Measurements from ENCODE around the gene CEP68. TPM values are rescaled to one million over a fixed set of nuclear protein-coding genes. Genes with fewer than 3 reads are reported as not detected.
"Not testable (repeated sequence)": the region's sequence is repeated elsewhere in the genome, so short reads cannot be mapped to it uniquely, and the experiment has no call there.

CEP68 gene
- total and polyA plus RNA-seq, 4 experiments from 2014 or later = 19.9 to 59.9 (median 43.0) TPM

DNA sequence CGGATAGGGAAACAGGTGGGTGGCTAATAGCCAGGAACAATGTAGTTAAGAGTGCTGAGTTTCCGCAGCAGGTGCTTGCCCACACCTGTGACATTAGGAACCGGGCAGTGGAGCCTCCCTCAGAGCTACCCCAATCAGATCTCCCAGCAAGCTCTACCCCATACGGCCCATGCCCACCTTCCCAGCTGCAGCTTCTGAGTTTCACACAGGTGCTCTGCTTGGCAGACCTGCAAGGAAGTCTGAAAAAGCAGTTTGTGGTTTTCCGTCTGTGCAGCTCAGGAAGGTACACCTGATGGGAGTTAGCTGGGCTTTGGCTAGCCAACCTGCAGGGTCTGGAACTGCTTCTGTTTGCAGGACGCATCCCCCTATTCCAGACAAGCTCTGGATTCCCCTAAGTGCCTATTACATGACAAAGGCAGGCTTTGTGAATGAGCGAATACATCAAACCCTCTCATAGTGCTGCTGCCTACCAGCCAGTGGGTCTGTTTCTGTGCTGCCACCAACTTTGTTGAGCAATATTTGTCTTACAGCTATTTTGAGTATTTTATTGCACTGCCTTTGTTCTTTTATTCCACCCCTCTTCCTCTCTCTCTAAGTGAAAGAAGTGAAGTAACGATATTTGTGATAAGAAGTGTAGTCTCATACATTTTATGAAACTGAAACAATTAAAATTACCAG is 24.7 kb upstream of the CEP68 start:
- ChIA-PET POLR2A (ENCODE audit: partially characterized antibody) (interaction anchor here (1.0 to 2.5 kb wide), 4 partner anchors 25 to 113 kb away, joined by 3 to 11 read pairs (median 9); partner anchors contain the start of genes CEP68 and SLC1A4), CTCF (ENCODE audit: partially characterized antibody) (interaction anchor here (1.2 to 6.9 kb wide), 6 partner anchors 9 to 424 kb away, joined by 4 to 62 read pairs (median 5); partner anchors contain the start of gene CEP68)
- intact Hi-C loops (cut with micrococcal nuclease) = loop anchor here (2.0 kb wide), 2 partner anchors 43 to 115 kb away; partner anchors contain the start of gene SLC1A4
- Mint-ChIP-seq H3K36me3 (no peaks in the 10 kb centered on the region), H3K9me3 (no peaks in the 10 kb centered on the region), H3K4me1 (peaks cover 23 to 26% (median 24%) of the 10 kb centered on the region in 4 donors), H3K27me3 (no peaks in the 10 kb centered on the region), H3K4me3 (peak overlapping the region; percentile 39 to 75 (median 65)), H3K27ac (peak overlapping the region; percentile 33 to 92 (median 73))
- H3K4me1 ChIP-seq (ENCODE audit: insufficient read depth, low read length) = peaks cover 30% of the 10 kb centered on the region
- H3K27me3 ChIP-seq (ENCODE audit: insufficient read depth, low read length) = no peaks in the 10 kb centered on the region
- peak in 1 of 5 donors; percentile 10 for DNase-seq
- no peaks in the 10 kb centered on the region for H3K36me3 ChIP-seq (ENCODE audit: insufficient read depth, low read length)
- H3K4me3 ChIP-seq (ENCODE audit: low read length in 2 of 2) = peak overlapping the region in 1 of 2 donors; percentile 13
- no peaks in the 10 kb centered on the region for H3K9me3 ChIP-seq (ENCODE audit: control insufficient read depth in 1 of 2, low read length in 2 of 2)
- peak overlapping the region; percentile 49 for H3K27ac ChIP-seq (ENCODE audit: low read depth, low read length)

DNA sequence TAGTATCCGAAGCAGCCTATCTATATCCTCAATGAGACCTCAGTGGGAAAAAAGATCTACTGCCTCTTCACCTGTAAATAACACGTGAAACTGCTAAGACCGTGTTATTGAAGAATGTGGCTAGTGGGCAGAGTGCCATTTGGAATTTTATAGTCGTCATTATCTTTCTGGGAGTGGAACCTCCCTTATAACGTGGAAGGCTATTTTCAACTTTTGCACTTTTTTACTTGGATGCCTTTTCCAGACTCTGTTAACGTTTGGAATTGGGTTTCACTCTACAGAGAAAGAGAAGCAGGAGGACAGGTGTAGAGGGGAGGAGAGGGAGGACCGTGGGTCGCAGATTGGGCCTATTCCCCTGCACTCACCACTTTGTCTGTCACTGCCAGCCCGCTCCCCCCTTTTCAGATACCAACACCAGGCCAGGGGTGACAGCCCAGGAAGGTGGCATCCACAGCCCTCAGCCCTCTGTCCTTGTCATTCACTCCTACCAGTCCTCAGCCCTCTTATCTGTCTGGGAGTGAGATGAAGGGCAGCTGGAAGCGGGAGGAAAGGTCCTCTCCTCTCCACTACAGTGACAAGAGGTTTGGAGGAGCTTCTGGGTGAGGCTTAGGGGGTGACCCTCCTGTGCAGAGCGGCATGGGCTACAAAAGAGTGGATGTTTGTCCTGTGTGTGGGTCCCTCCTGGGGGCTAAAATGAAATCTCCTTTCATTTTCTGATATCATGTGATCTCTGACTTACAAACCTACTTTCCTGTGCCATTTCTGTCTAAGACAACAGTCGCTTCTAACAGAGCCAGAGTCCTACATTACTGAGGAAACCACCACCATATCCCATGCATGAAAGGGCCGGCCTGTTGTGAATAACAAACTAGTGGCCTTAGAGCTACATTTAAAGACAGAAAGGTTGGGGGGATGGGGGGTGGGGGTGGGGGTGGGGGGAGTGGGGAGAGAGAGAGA is 23.9 kb upstream of the CEP68 start:
- Mint-ChIP-seq H3K4me3 (peak overlapping the region; percentile 39 to 75 (median 65)), H3K27ac (peak overlapping the region; percentile 33 to 92 (median 67)), H3K27me3 (no peaks in the 10 kb centered on the region), H3K36me3 (no peaks in the 10 kb centered on the region), H3K4me1 (peaks cover 23 to 26% (median 24%) of the 10 kb centered on the region in 4 donors), H3K9me3 (no peaks in the 10 kb centered on the region)
- peak overlapping the region; percentile 49 for H3K27ac ChIP-seq (ENCODE audit: low read depth, low read length)
- CTCF ChIA-PET (ENCODE audit: partially characterized antibody) = interaction anchor here (1.0 to 6.9 kb wide), 7 partner anchors 8 to 510 kb away, joined by 3 to 62 read pairs (median 5); no protein-coding TSS in a partner anchor
- no peaks in the 10 kb centered on the region for H3K27me3 ChIP-seq (ENCODE audit: insufficient read depth, low read length)
- no peak for DNase-seq
- H3K36me3 ChIP-seq (ENCODE audit: insufficient read depth, low read length) = no peaks in the 10 kb centered on the region
- intact Hi-C loops (cut with micrococcal nuclease) = loop anchor here (2.0 kb wide), 2 partner anchors 43 to 115 kb away; partner anchors contain the start of gene SLC1A4
- H3K4me3 ChIP-seq (ENCODE audit: low read length in 2 of 2) = peak overlapping the region in 1 of 2 donors; percentile 13
- H3K4me1 ChIP-seq (ENCODE audit: insufficient read depth, low read length) = peaks cover 30% of the 10 kb centered on the region
- no peaks in the 10 kb centered on the region for H3K9me3 ChIP-seq (ENCODE audit: control insufficient read depth in 1 of 2, low read length in 2 of 2)
- POLR2A ChIA-PET (ENCODE audit: partially characterized antibody) = interaction anchor here (1.2 to 2.5 kb wide), 4 partner anchors 24 to 114 kb away, joined by 5 to 11 read pairs (median 9); partner anchors contain the start of genes CEP68 and SLC1A4

DNA sequence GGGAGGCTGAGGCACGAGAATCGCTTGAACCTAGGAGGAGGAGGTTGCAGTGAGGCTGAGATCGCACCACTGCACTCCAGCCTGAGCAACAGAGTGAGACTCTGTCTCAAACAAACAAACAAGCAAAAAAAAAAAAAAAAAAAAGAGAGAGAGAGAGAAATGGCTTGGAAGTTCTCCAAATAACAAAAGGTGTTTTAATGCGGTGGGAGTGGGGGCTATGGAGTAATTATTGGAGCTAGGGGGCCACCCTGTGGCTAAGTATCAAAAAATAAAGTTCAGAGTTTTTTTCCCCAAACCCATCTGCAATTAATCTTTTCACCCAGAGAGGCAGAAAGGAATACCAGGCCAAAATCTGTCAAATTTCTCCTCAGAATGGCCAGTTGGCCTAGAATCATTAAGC is 23.0 kb upstream of the CEP68 start:
- intact Hi-C loops (cut with micrococcal nuclease) = loop anchor here (2.0 kb wide), 2 partner anchors 44 to 116 kb away; partner anchors contain the start of gene SLC1A4
- Mint-ChIP-seq H3K9me3 (no peaks in the 10 kb centered on the region), H3K4me1 (peaks cover 23 to 26% (median 24%) of the 10 kb centered on the region in 4 donors), H3K4me3 (no peak overlapping the region), H3K36me3 (peaks cover 0 to 2% of the 10 kb centered on the region in 2 donors), H3K27me3 (no peaks in the 10 kb centered on the region), H3K27ac (no peak overlapping the region)
- Histone ChIP-seq H3K27me3 (ENCODE audit: insufficient read depth, low read length) (no peaks in the 10 kb centered on the region), H3K9me3 (ENCODE audit: control insufficient read depth in 1 of 2, low read length in 2 of 2) (no peaks in the 10 kb centered on the region), H3K4me1 (ENCODE audit: insufficient read depth, low read length) (peaks cover 30% of the 10 kb centered on the region), H3K4me3 (ENCODE audit: low read length in 2 of 2) (no peak overlapping the region), H3K27ac (ENCODE audit: low read depth, low read length) (no peak overlapping the region), H3K36me3 (ENCODE audit: insufficient read depth, low read length) (no peaks in the 10 kb centered on the region)
- POLR2A ChIA-PET (ENCODE audit: partially characterized antibody) = interaction anchor here (1.2 kb wide), 1 partner anchor 115 kb away, joined by 5 read pairs; no protein-coding TSS in a partner anchor
- CTCF ChIA-PET (ENCODE audit: partially characterized antibody) = interaction anchor here (1.0 to 6.9 kb wide), 6 partner anchors 9 to 511 kb away, joined by 3 to 62 read pairs (median 4); no protein-coding TSS in a partner anchor
- peak in 3 of 5 donors; percentile 19 to 26 (median 19) for DNase-seq

DNA sequence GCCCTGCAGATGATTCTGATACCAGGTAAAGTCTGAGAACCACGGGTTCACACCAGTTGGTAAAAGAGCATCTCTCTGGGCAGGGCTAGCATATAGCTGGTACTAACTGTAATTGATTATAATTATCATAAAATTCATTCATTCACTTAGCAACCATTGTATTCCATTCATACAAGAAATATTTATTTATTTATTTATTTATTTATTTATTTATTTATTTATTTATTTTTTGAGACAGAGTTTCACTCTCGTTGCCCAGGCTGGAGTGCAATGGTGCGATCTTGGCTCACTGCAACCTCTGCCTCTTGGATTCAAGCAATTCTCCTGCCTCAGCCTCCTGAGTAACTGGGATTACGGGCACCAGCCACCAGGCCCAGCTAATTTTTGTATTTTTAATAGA is 22.5 kb upstream of the CEP68 start:
- POLR2A ChIA-PET (ENCODE audit: partially characterized antibody) = interaction anchor here (1.2 kb wide), 1 partner anchor 116 kb away, joined by 5 read pairs; no protein-coding TSS in a partner anchor
- not testable (repeated sequence) for DNase-seq

DNA sequence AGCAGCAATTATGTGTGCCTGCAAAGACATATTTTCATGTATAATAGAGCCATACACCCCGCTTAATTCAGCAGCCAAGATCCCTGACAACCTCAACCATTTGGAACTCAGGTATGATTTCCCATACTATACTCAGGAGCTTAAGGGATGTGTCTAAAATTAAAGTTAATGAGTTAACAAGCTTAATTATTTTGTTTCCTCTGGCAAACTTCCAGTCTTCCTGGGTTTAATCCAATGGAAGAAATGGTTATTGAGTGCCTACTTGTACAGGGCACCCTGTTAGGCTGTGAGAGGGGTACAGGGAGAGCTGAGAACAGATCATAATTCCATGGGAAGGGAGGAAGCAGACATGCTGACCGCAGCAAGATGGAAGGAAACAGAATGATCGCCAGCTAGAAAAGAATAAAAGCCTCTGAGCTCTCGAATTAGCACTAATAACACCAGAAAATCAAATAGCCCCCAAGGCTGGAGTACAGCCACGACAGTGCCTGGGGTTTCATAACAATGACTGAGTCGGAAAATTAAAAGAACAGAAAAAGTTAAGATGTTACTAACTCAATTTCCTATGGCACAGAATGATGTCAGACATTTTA is 20.8 kb upstream of the CEP68 start:
- POLR2A ChIA-PET (ENCODE audit: partially characterized antibody) = no interaction called here
- no peak overlapping the region for H3K4me3 Mint-ChIP-seq

More for the DNA sequence above, 22.5 kb upstream of the CEP68 start:
- peaks cover 30% of the 10 kb centered on the region for H3K4me1 ChIP-seq (ENCODE audit: insufficient read depth, low read length)
- H3K36me3 Mint-ChIP-seq; H3K27me3 Mint-ChIP-seq; H3K4me3 Mint-ChIP-seq; H3K27me3 ChIP-seq (ENCODE audit: insufficient read depth, low read length); H3K27ac ChIP-seq (ENCODE audit: low read depth, low read length); H3K27ac Mint-ChIP-seq; H3K36me3 ChIP-seq (ENCODE audit: insufficient read depth, low read length); H3K4me3 ChIP-seq (ENCODE audit: low read length in 2 of 2); H3K9me3 ChIP-seq (ENCODE audit: control insufficient read depth in 1 of 2, low read length in 2 of 2); H3K9me3 Mint-ChIP-seq: not testable (repeated sequence)
- intact Hi-C loops (cut with micrococcal nuclease) = loop anchor here (2.0 kb wide), 2 partner anchors 45 to 117 kb away; partner anchors contain the start of gene SLC1A4
- H3K4me1 Mint-ChIP-seq = peaks cover 23 to 26% (median 24%) of the 10 kb centered on the region in 4 donors
- CTCF ChIA-PET (ENCODE audit: partially characterized antibody) = interaction anchor here (0.7 to 6.9 kb wide), 6 partner anchors 22 to 725 kb away, joined by 3 to 62 read pairs (median 4); no protein-coding TSS in a partner anchor

DNA sequence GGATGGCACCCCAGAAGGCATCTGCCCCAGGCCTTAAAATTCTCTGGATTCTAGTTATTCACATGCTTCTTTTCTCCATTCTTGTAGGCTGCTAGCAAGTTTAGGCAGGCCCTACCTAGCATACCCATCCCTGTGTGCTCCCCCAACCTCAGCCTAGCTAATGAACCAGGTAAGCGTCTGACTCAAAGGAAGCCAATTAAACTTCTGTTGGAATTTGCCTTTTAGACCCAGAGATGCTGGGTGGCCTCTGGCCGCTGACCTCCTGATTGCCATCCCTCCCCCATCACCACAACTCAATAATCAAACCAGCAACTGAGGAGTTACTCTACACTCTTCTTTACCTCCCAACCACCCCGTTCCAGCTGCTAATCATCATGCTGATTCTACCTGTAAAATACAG is 19.0 kb upstream of the CEP68 start:
- Mint-ChIP-seq H3K4me3 (no peak overlapping the region), H3K27me3 (no peaks in the 10 kb centered on the region), H3K4me1 (peaks cover 8 to 16% (median 13%) of the 10 kb centered on the region in 4 donors), H3K9me3 (no peaks in the 10 kb centered on the region), H3K27ac (no peak overlapping the region), H3K36me3 (peaks cover 0 to 4% of the 10 kb centered on the region in 2 donors)
- Histone ChIP-seq H3K27ac (ENCODE audit: low read depth, low read length) (no peak overlapping the region), H3K4me3 (ENCODE audit: low read length in 2 of 2) (no peak overlapping the region), H3K9me3 (ENCODE audit: control insufficient read depth in 1 of 2, low read length in 2 of 2) (no peaks in the 10 kb centered on the region), H3K27me3 (ENCODE audit: insufficient read depth, low read length) (no peaks in the 10 kb centered on the region), H3K4me1 (ENCODE audit: insufficient read depth, low read length) (peaks cover 19% of the 10 kb centered on the region), H3K36me3 (ENCODE audit: insufficient read depth, low read length) (no peaks in the 10 kb centered on the region)
- POLR2A ChIA-PET (ENCODE audit: partially characterized antibody) = interaction anchor here (0.8 to 1.3 kb wide), 2 partner anchors 16 to 91 kb away, joined by 3 read pairs; no protein-coding TSS in a partner anchor
- intact Hi-C loops (cut with micrococcal nuclease) = no loop called here
- DNase-seq = no peak
- CTCF ChIA-PET (ENCODE audit: partially characterized antibody) = interaction anchor here (1.0 to 9.5 kb wide), 4 partner anchors 12 to 120 kb away, joined by 3 to 165 read pairs (median 3); partner anchors contain the start of gene CEP68

More for the DNA sequence above, 20.8 kb upstream of the CEP68 start:
- Histone ChIP-seq H3K4me3 (ENCODE audit: low read length in 2 of 2) (no peak overlapping the region), H3K36me3 (ENCODE audit: insufficient read depth, low read length) (no peaks in the 10 kb centered on the region), H3K4me1 (ENCODE audit: insufficient read depth, low read length) (peaks cover 33% of the 10 kb centered on the region), H3K27me3 (ENCODE audit: insufficient read depth, low read length) (no peaks in the 10 kb centered on the region), H3K27ac (ENCODE audit: low read depth, low read length) (no peak overlapping the region), H3K9me3 (ENCODE audit: control insufficient read depth in 1 of 2, low read length in 2 of 2) (no peaks in the 10 kb centered on the region)
- Mint-ChIP-seq H3K4me1 (peaks cover 23 to 30% (median 27%) of the 10 kb centered on the region in 4 donors), H3K27ac (no peak overlapping the region), H3K27me3 (no peaks in the 10 kb centered on the region), H3K9me3 (no peaks in the 10 kb centered on the region), H3K36me3 (peaks cover 0 to 4% of the 10 kb centered on the region in 2 donors)
- DNase-seq = no peak
- CTCF ChIA-PET (ENCODE audit: partially characterized antibody) = interaction anchor here (0.6 to 6.9 kb wide), 3 partner anchors 8 to 118 kb away, joined by 3 to 62 read pairs (median 11); no protein-coding TSS in a partner anchor
- intact Hi-C loops (cut with micrococcal nuclease) = no loop called here
